Thyroid gland (tissue), 4 donors: Measurements from ENCODE around the gene CNTN5.

Experiments
- POLR2A ChIP-seq, 2 donors: fragments of 450-650 bp; IDR thresholded peaks; one replicate each; pipeline ENCODE4 v1.6.1; 2017; ENCODE audit warnings: antibody characterized with exemption in 2 of 2, mild to moderate bottlenecking in 2 of 2, moderate library complexity in 1 of 2
- TF ChIP-seq, protein P1 (sequence below), 6 experiments: fragments of 200-600 bp in 3 of 6; fragments of 450-650 bp in 3 of 6; sonication (generic) in 3 of 6; IDR thresholded peaks; one replicate each; pipeline ENCODE4 v1.5.1; 2016 to 2019; ENCODE audit warnings: antibody characterized with exemption in 6 of 6, mild to moderate bottlenecking in 2 of 6, inconsistent platforms in 1 of 6, moderate library complexity in 1 of 6

DNA sequence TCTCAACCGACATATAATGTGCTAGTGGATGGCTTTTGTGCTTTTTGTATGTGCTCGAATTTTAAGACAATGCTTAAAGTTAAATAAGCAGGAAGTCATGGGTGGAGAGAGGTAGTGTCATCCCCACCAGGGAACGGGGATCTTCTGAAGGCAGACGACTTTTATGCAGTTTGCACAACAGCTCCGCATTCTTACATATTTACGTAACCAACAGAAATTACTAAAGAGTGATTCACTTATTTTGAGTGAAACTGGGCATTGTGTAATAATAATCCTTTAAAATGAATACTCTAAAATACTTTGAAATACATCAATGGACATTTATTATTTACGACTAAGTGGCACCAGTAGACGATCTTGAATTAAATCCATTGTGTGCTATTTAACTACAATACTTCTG is 305.1 kb downstream of the CNTN5 start:
- TF ChIP-seq, protein P1, sequence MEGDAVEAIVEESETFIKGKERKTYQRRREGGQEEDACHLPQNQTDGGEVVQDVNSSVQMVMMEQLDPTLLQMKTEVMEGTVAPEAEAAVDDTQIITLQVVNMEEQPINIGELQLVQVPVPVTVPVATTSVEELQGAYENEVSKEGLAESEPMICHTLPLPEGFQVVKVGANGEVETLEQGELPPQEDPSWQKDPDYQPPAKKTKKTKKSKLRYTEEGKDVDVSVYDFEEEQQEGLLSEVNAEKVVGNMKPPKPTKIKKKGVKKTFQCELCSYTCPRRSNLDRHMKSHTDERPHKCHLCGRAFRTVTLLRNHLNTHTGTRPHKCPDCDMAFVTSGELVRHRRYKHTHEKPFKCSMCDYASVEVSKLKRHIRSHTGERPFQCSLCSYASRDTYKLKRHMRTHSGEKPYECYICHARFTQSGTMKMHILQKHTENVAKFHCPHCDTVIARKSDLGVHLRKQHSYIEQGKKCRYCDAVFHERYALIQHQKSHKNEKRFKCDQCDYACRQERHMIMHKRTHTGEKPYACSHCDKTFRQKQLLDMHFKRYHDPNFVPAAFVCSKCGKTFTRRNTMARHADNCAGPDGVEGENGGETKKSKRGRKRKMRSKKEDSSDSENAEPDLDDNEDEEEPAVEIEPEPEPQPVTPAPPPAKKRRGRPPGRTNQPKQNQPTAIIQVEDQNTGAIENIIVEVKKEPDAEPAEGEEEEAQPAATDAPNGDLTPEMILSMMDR (IDR thresholded peaks at IDR 0.05), result no peak
- TF ChIP-seq POLR2A (IDR thresholded peaks at IDR 0.05), result no peak
